ENCODE measurements around the gene PRKX.
"Not testable (repeated sequence)": the region's sequence is repeated elsewhere in the genome, so short reads cannot be mapped to it uniquely, and the experiment has no call there.

Gene PRKX

GRCh38 chrX:3651277-3651676 is 62.2 kb downstream of the PRKX start:
- DNase-seq, result peak in 2 of 6 experiments; percentile 27 to 40

- DNase-seq, result no peak
These were observed 65.4 kb downstream of the PRKX start for GRCh38 chrX:3648084-3648483.

GRCh38 chrX:3639858-3640631 is 73.4 kb downstream of the PRKX start:
- DNase-seq, result not testable (repeated sequence)

DNA sequence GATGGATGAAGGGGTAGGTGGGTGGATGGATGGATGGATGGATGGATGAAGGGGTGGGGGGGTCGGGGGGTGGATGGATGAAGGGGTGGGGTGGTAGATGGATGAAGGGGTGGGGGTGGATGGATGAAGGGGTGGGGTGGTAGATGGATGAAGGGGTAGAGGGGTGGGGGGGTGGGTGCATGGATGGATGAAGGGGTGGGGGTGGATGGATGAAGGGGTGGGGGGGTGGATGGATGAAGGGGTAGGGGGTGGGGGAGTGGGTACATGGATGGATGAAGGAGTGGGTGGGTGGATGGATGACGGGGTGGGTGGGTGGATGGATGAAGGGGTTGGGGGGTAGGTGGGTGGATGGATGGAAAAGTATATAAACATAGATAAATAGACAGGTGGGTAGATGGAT is 74.2 kb downstream of the PRKX start:
- no peak for DNase-seq

GRCh38 chrX:3638280-3638873 is 75.1 kb downstream of the PRKX start:
- peak in 2 of 6 experiments; percentile 21 to 29 for DNase-seq

DNA sequence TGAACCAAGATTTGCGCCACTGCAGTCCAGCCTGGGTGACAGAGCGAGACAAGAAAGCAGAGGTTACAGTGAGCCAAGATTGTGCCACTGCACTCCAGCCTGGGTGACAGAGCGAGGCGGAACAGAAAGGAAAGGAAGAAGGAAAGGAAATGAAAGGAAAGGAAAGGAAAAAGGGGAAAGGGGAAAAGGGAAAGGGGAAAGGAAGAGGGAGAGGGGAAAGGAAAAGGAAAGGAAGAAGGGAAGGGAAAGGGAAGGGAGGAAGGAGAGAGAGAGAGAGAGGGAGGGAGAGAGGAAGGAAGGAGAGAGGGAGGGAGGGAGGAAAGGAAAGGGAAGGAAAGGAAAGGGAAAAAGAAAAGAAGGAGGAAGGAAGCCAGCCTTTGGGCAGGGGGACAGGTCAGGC is 76.6 kb downstream of the PRKX start:
- no peak for DNase-seq

DNA sequence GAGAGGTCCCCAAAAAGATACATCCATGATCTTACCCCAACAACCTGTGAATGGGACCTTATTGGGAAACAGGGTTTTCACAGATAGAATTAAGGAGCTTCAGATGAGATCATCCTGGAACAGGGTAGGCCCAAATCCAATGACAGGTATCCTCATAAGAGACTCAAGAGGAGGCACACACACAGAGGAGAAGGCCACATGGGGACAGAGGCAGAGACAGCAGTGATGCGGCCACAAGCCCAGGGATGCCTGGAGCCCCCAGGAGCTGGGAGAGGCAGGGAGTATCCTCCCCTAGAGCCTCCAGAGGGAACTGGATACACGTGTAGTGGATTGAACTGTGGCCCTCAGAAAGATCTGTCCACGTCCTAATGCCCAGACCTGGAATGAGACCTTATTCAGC is 82.3 kb downstream of the PRKX start:
- no peak for DNase-seq

DNA sequence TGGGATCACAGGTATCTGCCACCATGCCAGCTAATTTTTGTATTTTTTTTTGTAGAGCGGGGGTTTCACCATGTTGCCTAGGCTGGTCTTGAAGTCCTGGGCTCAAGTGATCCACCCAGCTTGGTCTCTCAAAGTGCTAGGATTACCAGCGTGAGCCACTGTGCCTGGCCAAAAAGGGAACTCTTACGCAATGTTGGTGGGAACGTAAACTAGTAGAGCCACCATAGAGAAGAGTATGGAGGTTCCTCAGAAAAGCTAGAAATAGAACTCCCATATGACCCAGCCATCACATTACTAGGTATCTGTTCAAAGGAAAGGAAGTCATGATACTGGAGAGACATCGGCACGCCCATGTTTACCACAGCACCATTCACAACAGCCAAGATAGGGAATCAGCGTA is 85.9 kb downstream of the PRKX start:
- no peak for DNase-seq

- no peak for DNase-seq
These were observed 92.0 kb downstream of the PRKX start for GRCh38 chrX:3621414-3621813.

DNA sequence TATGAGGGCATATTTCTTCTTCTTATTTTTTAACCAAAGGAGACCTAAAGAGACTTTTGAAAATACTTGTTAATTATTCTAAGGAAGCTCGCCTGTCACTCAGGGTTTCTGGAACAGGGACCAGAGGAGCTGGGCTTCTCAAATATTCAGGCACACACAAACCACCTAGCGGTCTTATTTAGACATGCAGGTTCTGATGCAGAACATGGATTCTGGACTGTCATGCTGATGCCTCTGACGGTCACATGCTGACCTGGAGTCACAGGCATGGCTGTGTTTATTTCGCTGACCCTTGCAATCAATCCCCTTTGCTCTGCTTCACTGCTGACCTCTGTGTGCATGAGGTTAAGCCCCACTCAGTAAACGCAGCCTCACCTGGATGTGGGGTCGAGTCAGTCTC is 101.7 kb downstream of the PRKX start:
- DNase-seq, result not testable (repeated sequence)

GRCh38 chrX:3609810-3610209 is 103.6 kb downstream of the PRKX start:
- no peak for DNase-seq

GRCh38 chrX:3603026-3603661 is 110.3 kb downstream of the PRKX start:
- DNase-seq, result no peak

GRCh38 chrX:3599802-3600430 is 113.5 kb downstream of the PRKX start:
- DNase-seq, result no peak

GRCh38 chrX:3598709-3599108 is 114.7 kb downstream of the PRKX start:
- no peak for DNase-seq

DNA sequence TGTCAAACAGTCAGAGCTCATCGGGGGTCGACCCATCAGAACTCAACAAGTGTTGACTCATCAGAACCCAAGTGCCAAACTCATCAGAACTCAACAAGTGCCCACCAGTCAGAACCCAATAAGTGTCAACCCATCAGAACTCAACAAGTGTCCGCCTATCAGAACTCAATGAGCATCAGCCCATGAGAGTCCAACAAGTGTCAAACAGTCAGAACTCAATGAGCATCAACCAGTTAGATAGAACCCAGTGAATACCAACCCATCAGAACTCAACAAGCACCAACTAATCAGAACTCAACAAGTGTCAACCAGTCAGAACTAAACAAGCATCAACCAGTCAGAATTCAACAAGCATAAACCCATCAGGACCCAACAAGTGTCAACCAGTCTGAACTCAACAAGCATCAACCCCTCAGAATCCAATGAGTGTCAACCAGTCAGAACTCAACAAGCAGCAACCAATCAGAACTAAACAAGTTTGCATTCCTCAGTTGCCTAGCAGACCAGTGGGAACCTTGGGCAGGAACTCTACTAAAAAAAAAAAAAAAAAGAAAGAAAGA is 115.3 kb downstream of the PRKX start:
- DNase-seq, result no peak

GRCh38 chrX:3592184-3592583 is 121.3 kb downstream of the PRKX start:
- DNase-seq, result no peak

DNA sequence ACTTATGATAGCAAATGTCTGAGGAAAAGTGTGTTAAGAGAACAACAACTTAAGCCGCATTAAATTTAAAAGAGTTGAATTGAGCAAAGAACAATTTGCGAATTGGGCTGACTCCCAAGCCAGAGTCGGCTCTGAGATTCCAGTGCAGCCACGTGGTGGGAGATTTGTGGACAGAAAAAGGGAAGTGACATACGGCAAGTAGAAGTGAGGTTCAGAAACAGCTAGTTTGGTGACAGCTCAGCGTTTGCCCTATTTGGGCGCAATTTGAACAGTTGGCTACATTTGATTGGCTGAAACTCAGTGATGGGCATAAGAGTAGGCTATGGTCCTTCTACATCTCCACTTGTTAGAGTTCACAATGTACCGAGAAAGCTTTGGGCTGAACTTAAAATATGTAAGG is 124.0 kb downstream of the PRKX start:
- no peak for DNase-seq

DNA sequence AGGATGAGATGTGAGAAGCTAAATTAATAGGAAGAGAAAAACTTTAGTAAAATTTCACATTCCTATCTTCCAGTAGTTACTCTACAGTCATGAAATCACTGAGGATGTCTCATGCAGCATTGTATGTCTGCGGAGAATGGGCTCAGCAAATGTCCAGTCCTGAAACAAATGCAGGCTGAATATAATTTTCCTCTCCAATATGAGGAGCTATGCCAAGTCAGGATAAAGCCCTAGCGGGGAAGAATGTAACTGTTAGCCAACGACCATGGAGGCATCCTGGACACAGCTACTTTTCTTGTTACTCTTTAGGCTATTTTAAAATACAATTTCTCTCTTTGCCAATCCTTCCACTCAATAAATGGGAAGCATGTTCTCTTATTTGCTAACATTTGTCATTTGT is 127.7 kb downstream of the PRKX start:
- no peak for DNase-seq

- DNase-seq, result no peak
These were observed 128.9 kb downstream of the PRKX start for GRCh38 chrX:3584415-3584996.

DNA sequence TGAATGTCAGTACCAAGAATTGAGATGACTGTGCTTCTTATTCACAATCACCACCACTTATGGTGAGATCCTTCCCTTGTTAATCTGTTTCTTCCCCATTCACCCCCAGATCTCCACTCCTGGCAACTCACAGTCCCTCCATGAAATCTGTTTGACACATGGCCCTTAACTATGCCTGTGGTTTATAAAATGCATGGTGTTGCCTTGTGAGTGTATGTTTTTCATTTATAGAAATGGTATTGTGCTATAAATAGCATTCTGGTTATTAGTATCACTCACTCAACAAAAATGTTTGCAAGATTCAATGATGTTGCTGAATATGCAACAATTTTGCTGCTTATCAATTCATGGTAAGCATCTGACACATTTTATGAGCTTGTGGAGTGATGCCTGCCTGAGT is 131.0 kb downstream of the PRKX start:
- DNase-seq, result no peak

DNA sequence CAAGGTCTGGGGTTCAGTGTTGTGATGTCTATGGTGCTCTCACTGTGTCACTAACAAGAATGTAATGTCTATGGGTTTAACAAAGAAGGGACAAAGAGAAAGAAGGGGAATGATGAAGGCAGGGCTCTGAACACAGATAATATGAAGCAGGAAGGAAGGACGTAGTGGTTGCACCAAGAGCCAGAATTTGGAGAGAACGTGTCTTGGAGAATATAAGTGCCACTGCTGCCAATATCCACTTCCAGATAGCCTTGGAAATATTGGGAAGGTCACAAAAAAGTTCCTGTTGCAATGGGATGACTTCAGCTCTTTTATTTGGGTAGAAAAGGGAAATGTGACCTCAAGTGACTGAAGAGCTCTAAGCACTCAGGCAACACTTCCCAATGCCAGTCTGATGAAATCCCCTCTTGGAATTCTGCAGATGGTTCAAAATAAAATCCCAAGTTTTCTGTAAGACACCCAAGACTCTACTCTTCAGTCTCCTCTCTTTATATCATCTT is 131.8 kb downstream of the PRKX start:
- no peak for DNase-seq

DNA sequence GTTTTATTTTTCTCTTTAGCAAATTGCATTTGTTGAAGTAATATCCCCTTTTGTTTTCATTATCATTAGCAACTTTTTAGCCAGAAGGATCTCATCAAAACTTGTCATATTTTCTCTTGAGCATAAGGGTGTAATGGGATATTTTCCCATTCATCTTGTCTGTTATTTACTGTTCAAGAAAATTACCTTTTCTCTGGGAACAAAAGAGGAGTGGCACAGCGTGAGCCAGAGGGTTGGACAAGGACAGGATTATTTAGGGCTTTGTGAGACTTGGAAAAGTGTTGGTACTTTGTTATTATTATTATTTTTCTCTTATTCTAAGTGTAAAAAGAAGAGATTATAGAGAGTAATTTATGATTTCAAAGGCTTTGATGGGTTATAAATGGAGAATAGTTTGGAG is 135.9 kb downstream of the PRKX start:
- no peak for DNase-seq

Measured in stimulated activated naive CD4-positive, alpha-beta T cell (primary cell).